OCI-LY1 (cell line): Measurements from ENCODE around the gene TNS3.

Experiments used
- H2AFZ ChIP-seq: fragments of 200-600 bp; sonication (generic), shearing (Covaris generic); 2 replicates; pipeline ENCODE4 v1.6.0; 2014; ENCODE audit warnings: antibody characterized with exemption, mild to moderate bottlenecking, low read length
- H3F3A ChIP-seq: fragments of 200-600 bp; sonication (generic), shearing (Covaris generic); 2 replicates; pipeline ENCODE4 v1.6.0; 2014; ENCODE audit warnings: mild to moderate bottlenecking, antibody characterized with exemption, low read length, moderate library complexity; ENCODE audit not compliant: insufficient read depth
- H3K27ac ChIP-seq: fragments of 200-600 bp; sonication (generic); 2 replicates; pipeline ENCODE4 v1.5.1; 2014; ENCODE audit warnings: low read length, mixed run types, mild to moderate bottlenecking, low read depth; ENCODE audit not compliant: poor library complexity, severe bottlenecking
- H3K27me3 ChIP-seq: fragments of 200-600 bp; sonication (generic); 2 replicates; pipeline ENCODE4 v1.6.0; 2014; ENCODE audit warnings: antibody characterized with exemption, mild to moderate bottlenecking, low read length, moderate library complexity; ENCODE audit not compliant: insufficient read depth
- H3K36me3 ChIP-seq: fragments of 200-600 bp; sonication (generic); 2 replicates; pipeline ENCODE4 v1.6.1; 2014; ENCODE audit warnings: mild to moderate bottlenecking, antibody characterized with exemption, low read length, moderate library complexity, mixed read lengths; ENCODE audit not compliant: insufficient read depth
- H3K4me1 ChIP-seq: fragments of 200-600 bp; sonication (generic); 2 replicates; pipeline ENCODE4 v1.5.1; 2014; ENCODE audit warnings: mild to moderate bottlenecking, low read length, moderate library complexity; ENCODE audit not compliant: insufficient read depth, severe bottlenecking
- H3K4me2 ChIP-seq: fragments of 200-600 bp; sonication (generic), shearing (Covaris generic); 2 replicates; pipeline ENCODE4 v1.6.1; 2014; ENCODE audit warnings: low read length
- H3K4me3 ChIP-seq: fragments of 200-600 bp; sonication (generic); 2 replicates; pipeline ENCODE4 v1.5.1; 2014; ENCODE audit warnings: low read length, low read depth, mild to moderate bottlenecking, mixed read lengths; ENCODE audit not compliant: poor library complexity, severe bottlenecking
- H3K79me2 ChIP-seq: fragments of 200-600 bp; shearing (Covaris generic); 2 replicates; pipeline ENCODE4 v1.6.1; 2016; ENCODE audit warnings: mixed run types, low read length, mixed read lengths; ENCODE audit not compliant: insufficient read depth
- H3K9ac ChIP-seq: fragments of 200-600 bp; sonication (generic), shearing (Covaris generic); 2 replicates; pipeline ENCODE4 v1.6.1; 2014; ENCODE audit warnings: mild to moderate bottlenecking, low read length, mixed read lengths
- H3K9me2 ChIP-seq: fragments of 200-600 bp; sonication (generic), shearing (Covaris generic); 2 replicates; pipeline ENCODE4 v1.6.1; 2014; ENCODE audit warnings: low read depth, mild to moderate bottlenecking, low read length, mixed read lengths
- H3K9me3 ChIP-seq: fragments of 200-600 bp; shearing (Covaris generic); 2 replicates; pipeline ENCODE4 v1.6.1; 2014; ENCODE audit warnings: low read length, mixed read lengths
- H4K20me1 ChIP-seq: fragments of 200-600 bp; sonication (generic), shearing (Covaris generic); 2 replicates; pipeline ENCODE4 v1.6.0; 2016; ENCODE audit warnings: mild to moderate bottlenecking, low read length; ENCODE audit not compliant: insufficient read depth
- EZH2 ChIP-seq: fragments of 200-600 bp; sonication (generic), shearing (Covaris generic); IDR thresholded peaks from 2 replicates; pipeline ENCODE4 v1.8.0; 2017; ENCODE audit warnings: borderline replicate concordance, mixed run types, mild to moderate bottlenecking, antibody characterized with exemption, low read length, moderate library complexity, mixed read lengths
- TF ChIP-seq, protein P1 (sequence below): fragments of 200-600 bp; sonication (generic), shearing (Covaris generic); IDR thresholded peaks from 2 replicates; pipeline ENCODE4 v1.5.1; 2017; ENCODE audit warnings: mild to moderate bottlenecking, antibody characterized with exemption, low read length, moderate library complexity, mixed read lengths

TNS3 gene

DNA sequence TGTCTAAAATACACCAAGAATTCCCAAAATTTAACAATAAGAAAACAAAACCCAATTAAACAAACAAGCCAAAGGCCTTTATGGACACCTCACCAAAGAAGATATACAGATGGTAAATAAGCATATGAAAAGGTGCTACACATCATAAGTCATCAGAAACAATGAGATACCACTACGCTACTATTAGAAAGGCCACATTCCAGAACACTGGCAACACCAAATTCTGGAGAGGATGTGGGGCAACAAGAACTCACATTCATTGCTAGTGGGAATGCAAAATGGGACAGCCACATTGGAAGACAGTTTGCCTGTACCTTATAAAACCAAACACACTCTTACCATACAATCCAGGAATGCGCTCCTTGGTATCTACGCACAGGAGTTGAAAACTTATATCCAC is 291.4 kb downstream of the TNS3 start:
- Histone ChIP-seq H3K9me3 (peaks cover 5% of the 10 kb centered on the region; the same call in 1 of the 2 replicates), H3K4me1 (peaks cover 14% of the 10 kb centered on the region), H4K20me1 (no peaks in the 10 kb centered on the region), H3K9me2 (no peaks in the 10 kb centered on the region), H2AFZ (no peak overlapping the region), H3F3A (no peaks in the 10 kb centered on the region), H3K4me2 (no peak overlapping the region), H3K79me2 (no peaks in the 10 kb centered on the region), H3K27ac (no peak overlapping the region), H3K36me3 (peaks cover 100% of the 10 kb centered on the region), H3K27me3 (no peaks in the 10 kb centered on the region), H3K4me3 (no peak overlapping the region), H3K9ac (no peak overlapping the region)
- TF ChIP-seq EZH2 = no peak
- TF ChIP-seq, protein P1, sequence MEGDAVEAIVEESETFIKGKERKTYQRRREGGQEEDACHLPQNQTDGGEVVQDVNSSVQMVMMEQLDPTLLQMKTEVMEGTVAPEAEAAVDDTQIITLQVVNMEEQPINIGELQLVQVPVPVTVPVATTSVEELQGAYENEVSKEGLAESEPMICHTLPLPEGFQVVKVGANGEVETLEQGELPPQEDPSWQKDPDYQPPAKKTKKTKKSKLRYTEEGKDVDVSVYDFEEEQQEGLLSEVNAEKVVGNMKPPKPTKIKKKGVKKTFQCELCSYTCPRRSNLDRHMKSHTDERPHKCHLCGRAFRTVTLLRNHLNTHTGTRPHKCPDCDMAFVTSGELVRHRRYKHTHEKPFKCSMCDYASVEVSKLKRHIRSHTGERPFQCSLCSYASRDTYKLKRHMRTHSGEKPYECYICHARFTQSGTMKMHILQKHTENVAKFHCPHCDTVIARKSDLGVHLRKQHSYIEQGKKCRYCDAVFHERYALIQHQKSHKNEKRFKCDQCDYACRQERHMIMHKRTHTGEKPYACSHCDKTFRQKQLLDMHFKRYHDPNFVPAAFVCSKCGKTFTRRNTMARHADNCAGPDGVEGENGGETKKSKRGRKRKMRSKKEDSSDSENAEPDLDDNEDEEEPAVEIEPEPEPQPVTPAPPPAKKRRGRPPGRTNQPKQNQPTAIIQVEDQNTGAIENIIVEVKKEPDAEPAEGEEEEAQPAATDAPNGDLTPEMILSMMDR = no peak

DNA sequence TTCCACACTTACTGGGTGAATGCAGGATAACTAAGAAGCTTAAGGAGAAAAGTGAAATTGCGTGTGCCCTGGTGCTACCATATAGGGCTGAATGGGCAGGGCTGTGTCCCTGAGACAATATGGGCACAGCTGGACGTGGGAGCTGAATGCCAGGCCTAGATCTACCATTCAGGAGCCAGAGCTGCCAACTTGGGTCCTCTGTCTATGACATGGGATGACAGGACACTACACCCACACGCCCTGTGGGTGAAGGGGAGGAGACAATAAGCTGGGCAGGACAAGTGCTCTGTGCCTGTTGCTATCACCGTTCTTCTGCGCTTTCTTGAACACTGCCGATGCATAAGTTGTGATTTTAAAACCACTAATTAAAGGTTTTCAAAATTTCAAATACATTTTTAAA is 293.9 kb downstream of the TNS3 start:
- no peak overlapping the region for H3K27ac ChIP-seq
- no peaks in the 10 kb centered on the region for H3F3A ChIP-seq
- no peaks in the 10 kb centered on the region for H4K20me1 ChIP-seq
- TF ChIP-seq EZH2 = no peak
- TF ChIP-seq, protein P1 = no peak
- no peak overlapping the region for H3K9ac ChIP-seq
- H3K9me2 ChIP-seq = no peaks in the 10 kb centered on the region
- peaks cover 14% of the 10 kb centered on the region for H3K4me1 ChIP-seq
- no peak overlapping the region for H3K4me3 ChIP-seq
- H3K4me2 ChIP-seq = no peak overlapping the region
- H3K79me2 ChIP-seq = no peaks in the 10 kb centered on the region
- peaks cover 100% of the 10 kb centered on the region for H3K36me3 ChIP-seq
- H3K27me3 ChIP-seq = no peaks in the 10 kb centered on the region
- peaks cover 5% of the 10 kb centered on the region; the same call in 1 of the 2 replicates for H3K9me3 ChIP-seq
- no peak overlapping the region for H2AFZ ChIP-seq

DNA sequence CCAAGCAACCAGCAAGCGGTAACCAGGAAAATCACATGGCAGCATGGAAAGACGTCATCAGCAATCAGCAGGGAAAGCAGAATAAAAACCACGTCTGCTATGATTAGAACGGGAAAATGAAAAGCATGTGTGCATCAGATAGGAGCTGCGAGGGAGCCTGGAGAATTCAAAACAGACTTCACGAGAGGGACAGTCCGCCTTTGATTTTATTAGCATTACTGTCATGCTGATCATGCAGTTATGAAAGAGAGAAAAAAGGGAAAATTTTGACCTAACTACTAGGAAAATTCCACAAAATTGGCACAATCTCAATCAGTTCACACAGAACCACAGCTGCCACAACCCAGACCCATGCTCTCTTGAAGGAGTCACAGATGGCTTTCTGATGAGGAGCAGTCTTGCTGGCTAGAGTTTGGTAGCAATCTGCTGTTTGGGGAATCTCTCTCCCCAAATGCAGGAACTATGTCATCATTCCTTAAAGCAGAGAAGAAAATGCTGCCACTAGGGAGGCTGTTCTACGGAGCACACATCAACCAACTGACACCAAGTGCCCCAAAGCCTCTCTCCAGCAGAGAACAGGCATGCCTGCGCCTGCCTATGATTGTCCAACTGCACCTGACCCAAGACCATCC is 295.9 kb downstream of the TNS3 start:
- no peak overlapping the region for H3K27ac ChIP-seq
- no peaks in the 10 kb centered on the region for H3F3A ChIP-seq
- H3K4me2 ChIP-seq = no peak overlapping the region
- H3K9ac ChIP-seq = no peak overlapping the region
- H2AFZ ChIP-seq = no peak overlapping the region
- H3K79me2 ChIP-seq = no peaks in the 10 kb centered on the region
- H3K4me3 ChIP-seq = no peak overlapping the region
- H3K27me3 ChIP-seq = no peaks in the 10 kb centered on the region
- no peaks in the 10 kb centered on the region for H3K9me2 ChIP-seq
- H4K20me1 ChIP-seq = no peaks in the 10 kb centered on the region
- H3K36me3 ChIP-seq = peaks cover 100% of the 10 kb centered on the region
- H3K9me3 ChIP-seq = peaks cover 5% of the 10 kb centered on the region; the same call in 1 of the 2 replicates
- TF ChIP-seq, protein P1 = no peak
- TF ChIP-seq EZH2 = no peak
- H3K4me1 ChIP-seq = peaks cover 6% of the 10 kb centered on the region
